Naive thymus-derived CD4-positive, alpha-beta T cell (primary cell): Measurements from ENCODE around the gene MAML2. TPM values are rescaled to one million over a fixed set of nuclear protein-coding genes. Genes with fewer than 3 reads are reported as not detected.

Experiments used
- ATAC-seq: fragments of 150-1000 bp; cut with Tn5 transposase; 2 replicates; pipeline ENCODE4 v1.10.0; 2021; ENCODE audit warnings: mild to moderate bottlenecking, moderate library complexity
- CTCF ChIA-PET: fragments of 350-600 bp; sonication (Branson Sonifier 250); formaldehyde crosslinking; loops from one replicate; lab custom pipeline; 2021; ENCODE audit warnings: antibody characterized with exemption; lab: Charles Lee
- POLR2A ChIA-PET: fragments of 350-600 bp; sonication (Branson Sonifier 250); formaldehyde crosslinking; loops from one replicate; lab custom pipeline; 2021; ENCODE audit warnings: antibody characterized with exemption, inconsistent platforms; lab: Charles Lee
- DNase-seq, 9 donors: peaks; one replicate each; pipeline versions ENCODE4 v3.0.0 to v3.0.0-alpha.2; 2020 to 2022; ENCODE audit warnings: mixed read lengths in 1 of 9
- H3K27ac ChIP-seq: one replicate; pipeline ENCODE4 v1.7.0; 2013; ENCODE audit warnings: mild to moderate bottlenecking, low read depth, low read length, moderate library complexity
- H3K27me3 ChIP-seq, 2 donors: one replicate each; pipeline ENCODE4 v1.7.0; 2013; ENCODE audit warnings: low read length in 2 of 2, mild to moderate bottlenecking in 2 of 2, moderate library complexity in 2 of 2; ENCODE audit not compliant: control insufficient read depth in 2 of 2, insufficient read depth in 2 of 2
- H3K36me3 ChIP-seq, 3 experiments: 1 replicate in 2 of 3; 2 replicates in 1 of 3; pipeline ENCODE4 v1.7.0; 2013; ENCODE audit warnings: low read length in 3 of 3, mild to moderate bottlenecking in 3 of 3, moderate library complexity in 1 of 3; ENCODE audit not compliant: insufficient read depth in 3 of 3, control insufficient read depth in 2 of 3
- H3K4me1 ChIP-seq, 2 donors: one replicate each; pipeline ENCODE4 v1.7.0; 2013; ENCODE audit warnings: low read length in 2 of 2, mild to moderate bottlenecking in 2 of 2, moderate library complexity in 1 of 2; ENCODE audit not compliant: control insufficient read depth in 2 of 2, insufficient read depth in 2 of 2
- H3K4me3 ChIP-seq: 2 replicates; pipeline ENCODE4 v1.7.0; 2013; ENCODE audit warnings: mild to moderate bottlenecking, low read length
- H3K9me3 ChIP-seq, 3 experiments: 1 replicate in 2 of 3; 2 replicates in 1 of 3; pipeline ENCODE4 v1.7.0; 2013; ENCODE audit warnings: low read length in 3 of 3; ENCODE audit not compliant: control insufficient read depth in 2 of 3
- H3K27ac Mint-ChIP-seq, 9 donors: one replicate each; pipeline ENCODE4 v1.8.0; 2020 to 2022; ENCODE audit warnings: mixed read lengths in 9 of 9, mild to moderate bottlenecking in 8 of 9, moderate library complexity in 5 of 9, inconsistent platforms in 2 of 9
- H3K27me3 Mint-ChIP-seq, 5 donors: one replicate each; pipeline ENCODE4 v1.8.0; 2021 to 2022; ENCODE audit warnings: mixed read lengths in 5 of 5, mild to moderate bottlenecking in 1 of 5
- H3K36me3 Mint-ChIP-seq, 5 donors: one replicate each; pipeline ENCODE4 v1.8.0; 2020 to 2022; ENCODE audit warnings: mixed read lengths in 5 of 5, mild to moderate bottlenecking in 3 of 5, inconsistent platforms in 1 of 5
- H3K4me1 Mint-ChIP-seq, 7 donors: one replicate each; pipeline ENCODE4 v1.8.0; 2020 to 2022; ENCODE audit warnings: mixed read lengths in 7 of 7, mild to moderate bottlenecking in 3 of 7, inconsistent platforms in 1 of 7
- H3K4me3 Mint-ChIP-seq, 10 donors: one replicate each; pipeline ENCODE4 v1.8.0; 2020 to 2022; ENCODE audit warnings: mild to moderate bottlenecking in 10 of 10, mixed read lengths in 10 of 10, moderate library complexity in 6 of 10, inconsistent platforms in 2 of 10
- H3K9me3 Mint-ChIP-seq, 11 donors: one replicate each; pipeline ENCODE4 v1.8.0; 2020 to 2022; ENCODE audit warnings: mixed read lengths in 11 of 11, mild to moderate bottlenecking in 4 of 11, inconsistent platforms in 1 of 11, moderate library complexity in 1 of 11
- intact Hi-C, 2 donors: fragments of 100-400 bp; cut with micrococcal nuclease; formaldehyde crosslinking; loops; one replicate each; pipeline ENCODE4 v1.15.1; 2023
- polyA plus RNA-seq, 2 donors: library from polyadenylated mRNA; unstranded; fragments of 300-500 nt; fragmentation: Illumina TruSeq; gene quantifications; one replicate each; pipeline ENCODE4 v1.2.3, GENCODE V29; 2021
- total RNA-seq, 6 experiments: library from RNA in 5 of 6; stranded (reverse) in 5 of 6; gene quantifications; 1 replicate in 5 of 6; 2 replicates in 1 of 6; pipeline ENCODE4 v1.2.3 and lab custom pipeline; 2021 to 2026

The MAML2 gene
- total and polyA plus RNA-seq, 7 experiments from 2014 or later, result 12.6 to 81.3 (median 52.5) TPM

DNA sequence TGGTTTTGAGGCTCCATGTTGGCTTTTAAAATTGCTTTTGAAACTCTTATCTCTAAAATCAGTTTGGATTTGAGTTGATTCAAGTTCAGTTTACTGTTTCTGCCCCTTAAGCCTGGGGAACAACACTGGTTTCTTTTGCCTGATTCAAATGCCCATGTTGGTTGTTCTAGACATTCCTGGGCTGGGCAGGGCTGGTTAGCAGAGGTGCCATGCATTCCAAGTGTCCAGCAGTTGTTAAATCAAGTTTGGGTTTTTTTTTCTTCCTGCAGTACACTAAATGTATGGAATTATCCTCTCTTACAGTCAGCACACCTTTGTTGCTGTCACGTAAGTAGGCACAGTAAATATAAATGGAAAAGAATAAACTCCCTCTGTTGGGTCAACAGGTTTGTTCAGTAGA is 351.9 kb downstream of the MAML2 start:
- Mint-ChIP-seq H3K36me3 (peaks cover 25 to 61% (median 37%) of the 10 kb centered on the region in 5 donors), H3K9me3 (no peaks in the 10 kb centered on the region)
- CTCF ChIA-PET, result no interaction called here

DNA sequence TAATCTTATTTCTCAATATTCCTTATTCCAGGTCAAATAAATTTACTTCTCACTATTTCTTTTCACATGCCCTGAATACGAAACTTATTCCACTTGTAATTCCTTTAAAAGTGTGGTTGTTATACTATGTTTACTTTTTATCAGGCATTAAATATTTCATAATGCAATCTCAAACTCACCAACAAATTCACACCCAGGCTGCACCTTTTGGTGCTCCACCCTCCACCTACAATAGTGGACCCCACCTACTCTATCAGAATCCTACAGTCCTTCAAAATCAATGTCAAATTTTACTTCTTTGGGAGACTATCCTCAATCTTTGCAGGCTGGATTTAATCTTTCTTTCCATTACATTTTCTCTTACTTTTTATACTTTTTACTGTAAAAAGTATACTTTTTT is 353.2 kb downstream of the MAML2 start:
- H3K36me3 Mint-ChIP-seq, result peaks cover 24 to 61% (median 39%) of the 10 kb centered on the region in 5 donors
- peaks cover 4 to 41% (median 25%) of the 10 kb centered on the region in 7 donors for H3K4me1 Mint-ChIP-seq

More for the DNA sequence above, 351.9 kb downstream of the MAML2 start:
- POLR2A ChIA-PET, result interaction anchor here (0.7 kb wide), 1 partner anchor 14 kb away, joined by 3 read pairs; no protein-coding TSS in a partner anchor
- Histone ChIP-seq H3K4me3 (no peak overlapping the region), H3K4me1 (no peaks in the 10 kb centered on the region), H3K9me3 (no peaks in the 10 kb centered on the region), H3K27me3 (no peaks in the 10 kb centered on the region), H3K27ac (no peak overlapping the region), H3K36me3 (peaks cover 4 to 43% (median 6%) of the 10 kb centered on the region in 3 experiments)
- no peak overlapping the region for H3K4me3 Mint-ChIP-seq
- peak overlapping the region in 2 of 9 donors; percentile 38 to 45 for H3K27ac Mint-ChIP-seq
- DNase-seq (no peak), ATAC-seq (no peak)
- intact Hi-C loops, result no loop called here
- peaks cover 6 to 47% (median 34%) of the 10 kb centered on the region in 7 donors for H3K4me1 Mint-ChIP-seq
- no peaks in the 10 kb centered on the region for H3K27me3 Mint-ChIP-seq

DNA sequence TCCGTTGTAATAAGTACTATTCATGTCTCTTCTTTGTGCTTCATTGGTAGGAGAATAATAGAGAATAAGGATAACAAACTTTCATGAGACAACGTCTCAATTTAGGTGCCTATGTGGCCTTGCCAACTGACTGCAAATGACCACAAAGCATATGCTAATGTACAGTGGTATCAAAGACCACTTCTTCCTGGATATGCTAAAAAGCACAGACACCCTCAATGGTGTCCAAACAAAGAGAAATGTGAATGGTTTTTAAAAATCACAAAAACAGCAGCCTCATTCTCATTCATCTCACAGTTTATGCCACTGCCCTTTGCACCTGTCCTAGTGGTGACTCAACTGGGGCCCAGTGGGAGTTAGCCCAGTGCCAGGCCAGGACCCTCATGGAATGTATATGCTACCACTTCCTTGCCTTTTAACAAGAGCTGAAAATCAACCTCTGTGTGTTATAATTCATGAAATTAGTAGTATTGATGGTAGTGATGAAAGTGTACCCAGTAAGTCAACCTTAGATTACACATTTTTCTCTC is 353.9 kb downstream of the MAML2 start:
- DNase-seq (no peak), ATAC-seq (no peak)
- H3K4me1 Mint-ChIP-seq, result peaks cover 3 to 38% (median 20%) of the 10 kb centered on the region in 7 donors
- Histone ChIP-seq H3K27me3 (no peaks in the 10 kb centered on the region), H3K36me3 (peaks cover 9 to 57% (median 10%) of the 10 kb centered on the region in 3 experiments), H3K27ac (no peak overlapping the region), H3K4me3 (no peak overlapping the region), H3K9me3 (no peaks in the 10 kb centered on the region), H3K4me1 (no peaks in the 10 kb centered on the region)
- ChIA-PET POLR2A (no interaction called here), CTCF (interaction anchor here (0.5 kb wide), 1 partner anchor 522 kb away, joined by 4 read pairs; no protein-coding TSS in a partner anchor)
- peak overlapping the region in 1 of 9 donors; percentile 65 for H3K27ac Mint-ChIP-seq
- intact Hi-C loops, result no loop called here
- H3K4me3 Mint-ChIP-seq, result no peak overlapping the region
- H3K27me3 Mint-ChIP-seq, result no peaks in the 10 kb centered on the region
- peaks cover 24 to 61% (median 39%) of the 10 kb centered on the region in 5 donors for H3K36me3 Mint-ChIP-seq
- H3K9me3 Mint-ChIP-seq, result no peaks in the 10 kb centered on the region

More for the DNA sequence above, 353.2 kb downstream of the MAML2 start:
- Mint-ChIP-seq H3K4me3 (no peak overlapping the region), H3K9me3 (no peaks in the 10 kb centered on the region), H3K27ac (peak overlapping the region in 2 of 9 donors; percentile 3 to 47), H3K27me3 (no peaks in the 10 kb centered on the region)
- DNase-seq (no peak), ATAC-seq (no peak)
- H3K4me1 ChIP-seq, result no peaks in the 10 kb centered on the region
- intact Hi-C loops, result no loop called here
- no peaks in the 10 kb centered on the region for H3K27me3 ChIP-seq
- H3K9me3 ChIP-seq, result no peaks in the 10 kb centered on the region
- ChIA-PET CTCF (no interaction called here), POLR2A (no interaction called here)
- no peak overlapping the region for H3K4me3 ChIP-seq
- H3K27ac ChIP-seq, result no peak overlapping the region
- peaks cover 6 to 56% (median 9%) of the 10 kb centered on the region in 3 experiments for H3K36me3 ChIP-seq

DNA sequence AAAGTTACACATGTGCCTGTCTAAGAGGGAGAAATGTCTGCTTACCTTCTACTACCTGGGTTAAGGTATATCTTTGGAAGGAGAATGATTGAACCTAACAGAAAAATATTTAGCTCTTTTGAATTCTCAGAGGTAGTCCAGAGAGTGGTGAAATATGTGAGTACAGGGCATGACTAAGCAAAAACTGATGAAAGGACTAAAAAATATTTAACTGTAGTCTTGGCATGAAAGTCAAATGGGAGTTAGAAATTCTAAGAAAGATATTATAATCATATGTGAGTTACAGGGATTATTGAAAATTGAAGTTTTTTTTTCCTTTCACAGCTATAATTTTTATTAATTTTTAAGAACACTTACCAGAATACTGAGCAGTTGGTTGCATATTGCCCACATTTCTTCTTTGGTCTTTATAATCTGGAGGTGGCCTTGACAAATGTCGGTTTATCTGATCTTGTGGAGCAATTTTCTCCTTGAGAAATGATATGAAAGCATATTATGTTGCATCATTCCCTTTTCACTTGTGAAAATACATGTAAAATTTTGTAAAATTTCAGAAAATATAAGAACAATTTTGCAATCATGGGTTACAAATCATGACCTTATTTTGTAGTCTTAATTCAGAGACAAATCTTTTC is 357.7 kb downstream of the MAML2 start:
- DNase-seq, result no peak
- intact Hi-C loops, result no loop called here
- Histone ChIP-seq H3K4me3 (no peak overlapping the region), H3K36me3 (peaks cover 5 to 68% (median 7%) of the 10 kb centered on the region in 3 experiments), H3K9me3 (no peaks in the 10 kb centered on the region), H3K27ac (no peak overlapping the region), H3K4me1 (no peaks in the 10 kb centered on the region), H3K27me3 (no peaks in the 10 kb centered on the region)
- Mint-ChIP-seq H3K4me1 (peaks cover 0 to 31% (median 13%) of the 10 kb centered on the region in 7 donors), H3K27ac (peak overlapping the region in 2 of 9 donors; percentile 5 to 35), H3K27me3 (no peaks in the 10 kb centered on the region), H3K9me3 (no peaks in the 10 kb centered on the region), H3K36me3 (peaks cover 31 to 68% (median 45%) of the 10 kb centered on the region in 5 donors), H3K4me3 (no peak overlapping the region)
- CTCF ChIA-PET, result interaction anchor here (0.9 kb wide), 1 partner anchor 353 kb away, joined by 3 read pairs; no protein-coding TSS in a partner anchor
- POLR2A ChIA-PET, result no interaction called here
- ATAC-seq, result no peak

DNA sequence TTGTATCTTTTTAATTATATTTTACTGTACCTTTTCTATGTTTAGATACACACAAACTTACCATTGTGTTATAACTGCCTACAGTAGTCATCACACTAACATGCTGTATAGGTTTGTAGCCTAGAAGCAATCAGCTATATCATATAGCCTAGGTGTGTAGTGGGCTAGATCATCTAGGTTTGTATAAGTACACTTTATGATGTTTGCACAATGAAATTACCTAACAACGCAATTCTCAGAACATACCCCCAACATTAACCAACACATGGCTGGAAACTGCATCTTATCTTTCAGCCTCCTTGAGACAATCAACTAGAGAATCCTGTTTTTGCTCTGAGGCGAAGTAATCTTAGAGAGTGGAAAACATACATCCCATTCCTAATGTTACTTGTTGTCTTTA is 358.9 kb downstream of the MAML2 start:
- Mint-ChIP-seq H3K9me3 (no peaks in the 10 kb centered on the region), H3K36me3 (peaks cover 34 to 68% (median 48%) of the 10 kb centered on the region in 5 donors), H3K4me3 (no peak overlapping the region), H3K27me3 (no peaks in the 10 kb centered on the region), H3K4me1 (peaks cover 0 to 19% (median 12%) of the 10 kb centered on the region in 7 donors), H3K27ac (peak overlapping the region in 1 of 9 donors; percentile 28)
- POLR2A ChIA-PET, result no interaction called here
- no peaks in the 10 kb centered on the region for H3K27me3 ChIP-seq
- no peak overlapping the region for H3K27ac ChIP-seq
- intact Hi-C loops, result no loop called here
- DNase-seq (no peak), ATAC-seq (no peak)
- H3K9me3 ChIP-seq, result no peaks in the 10 kb centered on the region
- CTCF ChIA-PET, result no interaction called here
- H3K4me1 ChIP-seq, result no peaks in the 10 kb centered on the region
- H3K4me3 ChIP-seq, result no peak overlapping the region
- peaks cover 11 to 74% (median 17%) of the 10 kb centered on the region in 3 experiments for H3K36me3 ChIP-seq

DNA sequence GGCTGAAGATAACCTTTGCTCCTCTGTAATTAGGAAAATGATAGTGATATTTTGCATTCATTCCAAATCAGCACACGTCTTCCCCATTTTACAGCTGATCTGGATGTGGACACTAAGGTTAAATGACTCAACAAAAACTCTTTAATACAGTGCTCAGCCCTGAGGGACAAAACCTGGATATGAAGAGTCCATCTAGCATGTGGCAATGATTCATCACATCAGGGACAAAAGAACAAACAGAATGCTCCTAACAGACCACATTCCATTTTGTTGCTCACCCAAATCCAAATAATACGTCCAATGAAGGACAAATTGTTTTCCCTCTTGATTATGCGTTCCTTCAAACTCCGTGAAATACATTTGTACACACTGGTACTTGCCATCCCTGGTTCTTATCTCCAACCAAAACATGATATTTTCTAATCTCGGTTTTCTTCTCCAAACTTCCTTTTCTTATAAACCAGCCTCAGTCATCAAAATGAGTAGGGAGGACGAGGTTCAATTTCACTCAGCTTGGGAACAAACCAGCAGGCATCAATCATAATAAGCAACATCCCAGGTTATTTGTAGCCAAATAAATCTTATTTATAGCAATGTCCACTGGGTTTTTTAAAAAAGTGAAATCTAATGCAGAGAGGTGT is 365.3 kb downstream of the MAML2 start:
- no peak overlapping the region for H3K27ac ChIP-seq
- no peaks in the 10 kb centered on the region for H3K4me1 ChIP-seq
- no peak for ATAC-seq
- peaks cover 0 to 3% (median 0%) of the 10 kb centered on the region in 11 donors for H3K9me3 Mint-ChIP-seq
- CTCF ChIA-PET, result no interaction called here
- peaks cover 28 to 60% (median 53%) of the 10 kb centered on the region in 5 donors for H3K36me3 Mint-ChIP-seq
- POLR2A ChIA-PET, result interaction anchor here (0.6 kb wide), 1 partner anchor 14 kb away, joined by 3 read pairs; no protein-coding TSS in a partner anchor
- H3K4me3 Mint-ChIP-seq, result no peak overlapping the region
- no peak overlapping the region for H3K4me3 ChIP-seq
- H3K4me1 Mint-ChIP-seq, result peaks cover 0 to 8% (median 0%) of the 10 kb centered on the region in 7 donors
- H3K27me3 Mint-ChIP-seq, result no peaks in the 10 kb centered on the region
- H3K27ac Mint-ChIP-seq, result no peak overlapping the region
- H3K27me3 ChIP-seq, result no peaks in the 10 kb centered on the region
- intact Hi-C loops, result no loop called here
- no peak for DNase-seq
- peaks cover 6 to 47% (median 16%) of the 10 kb centered on the region in 3 experiments for H3K36me3 ChIP-seq
- no peaks in the 10 kb centered on the region for H3K9me3 ChIP-seq
